Activated CD8-positive, alpha-beta T cell treated with anti-CD3 and anti-CD28 coated beads for 36 hours (primary cell): ENCODE data around the gene KCNAB1. TPM values are rescaled to one million over a fixed set of nuclear protein-coding genes. Genes with fewer than 3 reads are reported as not detected.

Experiments used
- ATAC-seq: fragments of 200-7000 bp; cut with Tn5 transposase; one replicate; pipeline ENCODE4 v1.10.0; 2021; ENCODE audit warnings: mild to moderate bottlenecking, moderate library complexity
- CTCF ChIA-PET: fragments of 350-600 bp; sonication (Branson Sonifier 250); formaldehyde crosslinking; loops from one replicate; lab custom pipeline; 2021; ENCODE audit warnings: antibody characterized with exemption; lab: Charles Lee
- POLR2A ChIA-PET: fragments of 350-600 bp; sonication (Branson Sonifier 250); formaldehyde crosslinking; loops from one replicate; lab custom pipeline; 2021; ENCODE audit warnings: antibody characterized with exemption; lab: Charles Lee
- DNase-seq: peaks from one replicate; pipeline ENCODE4 v3.0.0-alpha.2; 2020
- H3K27ac Mint-ChIP-seq: one replicate; pipeline ENCODE4 v1.8.0; 2021; ENCODE audit warnings: mild to moderate bottlenecking, mixed read lengths
- H3K27me3 Mint-ChIP-seq: one replicate; pipeline ENCODE4 v1.8.0; 2021; ENCODE audit warnings: mixed read lengths
- H3K36me3 Mint-ChIP-seq: one replicate; pipeline ENCODE4 v1.8.0; 2021; ENCODE audit warnings: low read depth, mixed read lengths
- H3K4me1 Mint-ChIP-seq: one replicate; pipeline ENCODE4 v1.8.0; 2021; ENCODE audit warnings: low read depth, mixed read lengths
- H3K4me3 Mint-ChIP-seq: one replicate; pipeline ENCODE4 v1.8.0; 2021; ENCODE audit warnings: mild to moderate bottlenecking, moderate library complexity, mixed read lengths
- H3K9me3 Mint-ChIP-seq: one replicate; pipeline ENCODE4 v1.8.0; 2021; ENCODE audit warnings: mixed read lengths
- intact Hi-C: fragments of 100-400 bp; cut with micrococcal nuclease; formaldehyde crosslinking; loops from one replicate; pipeline ENCODE4 v1.10.0; 2022
- total RNA-seq, 2 experiments: library from RNA; stranded (reverse); gene quantifications; one replicate each; pipeline ENCODE4 v1.2.3, GENCODE V29; 2021
- TF ChIP-seq, protein P1 (sequence below): fragments of 200-600 bp; IDR thresholded peaks from one replicate; pipeline ENCODE4 v1.8.0; 2022; ENCODE audit warnings: antibody characterized with exemption, mild to moderate bottlenecking

KCNAB1 gene
- total RNA-seq, 2 experiments from 2014 or later: not detected

DNA sequence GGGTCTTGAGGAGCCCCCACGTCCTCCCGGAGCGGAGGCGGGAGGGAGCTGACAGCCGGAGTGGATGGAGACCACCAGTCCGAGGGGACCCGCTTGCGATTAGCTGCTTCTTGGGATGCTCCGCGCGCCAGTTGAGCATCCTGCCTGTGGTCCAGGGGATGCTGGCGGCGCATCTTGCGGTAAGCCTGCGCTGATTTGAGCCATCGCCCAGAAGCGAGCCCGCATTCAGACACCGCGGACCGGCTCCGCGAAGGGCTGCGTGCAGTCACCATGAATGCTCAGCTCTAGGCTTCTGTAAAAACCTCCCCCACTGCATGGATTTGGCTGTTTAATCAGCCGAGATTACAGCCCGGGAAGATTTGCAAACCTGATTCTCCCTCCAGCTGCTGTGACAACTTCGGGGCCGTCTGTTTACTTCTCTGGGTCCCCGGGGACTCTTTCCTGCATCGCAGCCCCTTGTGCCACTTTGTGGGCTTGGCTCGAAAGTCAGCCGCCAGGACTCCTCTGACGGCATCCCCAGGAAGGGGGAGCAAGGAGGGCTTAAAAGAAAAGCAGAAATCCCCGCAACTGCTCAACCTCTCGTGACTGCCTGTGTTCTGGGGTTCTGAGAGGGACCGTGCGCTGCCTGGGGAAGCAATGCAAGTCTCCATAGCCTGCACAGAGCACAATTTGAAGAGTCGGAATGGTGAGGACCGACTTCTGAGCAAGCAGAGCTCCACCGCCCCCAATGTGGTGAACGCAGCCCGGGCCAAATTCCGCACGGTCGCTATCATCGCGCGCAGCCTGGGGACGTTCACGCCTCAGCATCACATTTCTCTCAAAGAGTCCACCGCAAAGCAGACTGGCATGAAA is 171.1 kb downstream of the KCNAB1 start:
- ATAC-seq: no peak
- H3K27me3 Mint-ChIP-seq: peaks cover 49% of the 10 kb centered on the region
- H3K27ac Mint-ChIP-seq: no peak overlapping the region
- H3K36me3 Mint-ChIP-seq: no peaks in the 10 kb centered on the region
- no peaks in the 10 kb centered on the region for H3K9me3 Mint-ChIP-seq
- no peak overlapping the region for H3K4me3 Mint-ChIP-seq
- POLR2A ChIA-PET: no interaction called here
- intact Hi-C loops: no loop called here
- TF ChIP-seq, protein P1, sequence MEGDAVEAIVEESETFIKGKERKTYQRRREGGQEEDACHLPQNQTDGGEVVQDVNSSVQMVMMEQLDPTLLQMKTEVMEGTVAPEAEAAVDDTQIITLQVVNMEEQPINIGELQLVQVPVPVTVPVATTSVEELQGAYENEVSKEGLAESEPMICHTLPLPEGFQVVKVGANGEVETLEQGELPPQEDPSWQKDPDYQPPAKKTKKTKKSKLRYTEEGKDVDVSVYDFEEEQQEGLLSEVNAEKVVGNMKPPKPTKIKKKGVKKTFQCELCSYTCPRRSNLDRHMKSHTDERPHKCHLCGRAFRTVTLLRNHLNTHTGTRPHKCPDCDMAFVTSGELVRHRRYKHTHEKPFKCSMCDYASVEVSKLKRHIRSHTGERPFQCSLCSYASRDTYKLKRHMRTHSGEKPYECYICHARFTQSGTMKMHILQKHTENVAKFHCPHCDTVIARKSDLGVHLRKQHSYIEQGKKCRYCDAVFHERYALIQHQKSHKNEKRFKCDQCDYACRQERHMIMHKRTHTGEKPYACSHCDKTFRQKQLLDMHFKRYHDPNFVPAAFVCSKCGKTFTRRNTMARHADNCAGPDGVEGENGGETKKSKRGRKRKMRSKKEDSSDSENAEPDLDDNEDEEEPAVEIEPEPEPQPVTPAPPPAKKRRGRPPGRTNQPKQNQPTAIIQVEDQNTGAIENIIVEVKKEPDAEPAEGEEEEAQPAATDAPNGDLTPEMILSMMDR: no peak
- DNase-seq: peak; percentile 5
- no peaks in the 10 kb centered on the region for H3K4me1 Mint-ChIP-seq
- CTCF ChIA-PET: interaction anchor here (1.4 kb wide), 1 partner anchor 139 kb away, joined by 4 read pairs; no protein-coding TSS in a partner anchor

DNA sequence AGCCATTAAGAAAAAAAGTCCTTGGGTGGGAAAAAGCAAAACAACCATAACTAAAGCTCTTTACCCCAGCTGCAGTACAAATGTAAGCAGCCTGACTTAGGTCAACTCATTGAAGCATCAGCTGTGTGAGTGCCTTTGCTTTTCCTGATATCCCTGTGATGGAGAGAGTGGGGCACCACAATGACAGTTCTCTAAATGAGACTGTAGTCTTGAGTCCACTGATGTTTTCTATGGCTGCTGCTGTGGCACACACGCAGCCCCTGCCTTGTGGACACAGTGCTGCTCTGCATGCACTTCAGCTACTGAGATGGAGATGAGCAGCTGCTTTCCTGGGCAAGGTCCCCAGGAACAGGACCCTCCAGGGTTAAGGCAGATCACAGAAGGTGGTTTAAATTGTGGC is 173.2 kb downstream of the KCNAB1 start:
- intact Hi-C loops: no loop called here
- TF ChIP-seq, protein P1: no peak
- Mint-ChIP-seq H3K36me3 (no peaks in the 10 kb centered on the region), H3K9me3 (no peaks in the 10 kb centered on the region), H3K4me3 (no peak overlapping the region), H3K27me3 (peaks cover 51% of the 10 kb centered on the region), H3K27ac (no peak overlapping the region), H3K4me1 (no peaks in the 10 kb centered on the region)
- ChIA-PET POLR2A (no interaction called here), CTCF (no interaction called here)
- ATAC-seq: no peak
- DNase-seq: no peak

DNA sequence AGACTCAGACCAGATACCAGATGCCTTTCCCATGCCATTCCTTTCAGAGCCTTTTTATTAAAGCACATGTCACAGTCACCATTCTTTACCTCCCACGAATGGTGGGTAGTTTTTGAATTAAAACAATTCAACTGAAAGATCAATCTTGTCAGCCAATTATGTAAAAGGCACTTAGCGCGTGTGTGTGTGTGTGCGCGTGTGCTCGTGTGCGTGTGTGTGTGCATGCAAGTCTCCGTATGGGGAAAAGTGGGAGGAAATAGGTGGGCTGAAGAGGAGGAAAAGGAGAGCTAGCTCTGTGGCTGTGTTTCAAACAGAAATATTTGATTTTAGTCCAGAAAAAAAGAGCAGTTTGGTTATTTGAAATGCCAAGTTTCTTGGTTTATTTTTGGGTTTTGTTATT is 177.2 kb downstream of the KCNAB1 start:
- intact Hi-C loops: no loop called here
- no peak overlapping the region for H3K27ac Mint-ChIP-seq
- POLR2A ChIA-PET: no interaction called here

DNA sequence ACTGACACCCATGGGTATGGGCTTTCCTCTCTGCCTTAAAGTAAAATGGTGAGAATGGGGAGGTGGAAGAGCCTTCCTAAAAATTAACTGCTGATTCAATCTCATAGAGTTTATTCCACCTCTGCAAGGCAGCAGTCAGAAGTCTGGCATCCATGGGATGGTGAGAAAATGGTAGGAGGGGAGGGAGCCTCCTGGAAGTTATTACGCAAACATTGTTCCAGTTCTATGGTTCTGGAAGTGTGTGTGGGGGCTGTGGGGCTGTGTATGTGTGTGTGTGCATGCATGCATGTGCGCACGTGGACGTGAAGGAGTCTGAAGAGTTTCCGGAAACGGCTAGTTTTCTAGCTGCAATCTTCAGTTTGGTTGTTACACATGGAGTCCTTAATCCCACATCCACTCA is 177.6 kb downstream of the KCNAB1 start:
- Mint-ChIP-seq H3K36me3 (no peaks in the 10 kb centered on the region), H3K4me1 (no peaks in the 10 kb centered on the region), H3K27ac (no peak overlapping the region), H3K4me3 (no peak overlapping the region), H3K9me3 (no peaks in the 10 kb centered on the region), H3K27me3 (peaks cover 21% of the 10 kb centered on the region)
- POLR2A ChIA-PET: no interaction called here
- intact Hi-C loops: no loop called here
- CTCF ChIA-PET: no interaction called here
- ATAC-seq (no peak), DNase-seq (no peak)
- TF ChIP-seq, protein P1: no peak

More for the DNA sequence above, 177.2 kb downstream of the KCNAB1 start:
- DNase-seq (no peak), ATAC-seq (no peak)
- no peaks in the 10 kb centered on the region for H3K36me3 Mint-ChIP-seq
- H3K4me3 Mint-ChIP-seq: no peak overlapping the region
- H3K27me3 Mint-ChIP-seq: peaks cover 23% of the 10 kb centered on the region
- H3K4me1 Mint-ChIP-seq: no peaks in the 10 kb centered on the region
- H3K9me3 Mint-ChIP-seq: no peaks in the 10 kb centered on the region
- TF ChIP-seq, protein P1: no peak
- CTCF ChIA-PET: no interaction called here

DNA sequence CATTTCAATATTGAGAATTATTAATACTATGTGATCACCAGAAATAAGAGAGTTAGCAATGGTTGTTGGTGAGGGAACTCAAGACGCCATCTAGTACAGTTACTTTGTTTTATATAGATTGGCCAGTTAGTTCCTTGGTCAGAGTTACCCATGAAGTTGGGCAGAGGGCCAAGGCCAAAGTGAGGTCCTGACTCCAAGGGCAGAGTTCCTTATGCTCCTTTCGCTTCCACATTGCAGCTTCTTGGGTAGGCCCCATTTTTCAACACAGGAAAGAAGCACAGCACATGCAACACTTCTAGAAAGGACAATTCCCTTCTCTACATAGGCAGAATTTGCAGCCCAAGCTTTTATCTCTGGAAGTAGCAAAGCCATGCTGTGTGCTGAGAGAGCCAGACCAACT is 178.6 kb downstream of the KCNAB1 start:
- POLR2A ChIA-PET: no interaction called here
- CTCF ChIA-PET: no interaction called here
- Mint-ChIP-seq H3K27me3 (peaks cover 15% of the 10 kb centered on the region), H3K4me1 (no peaks in the 10 kb centered on the region), H3K9me3 (no peaks in the 10 kb centered on the region), H3K36me3 (no peaks in the 10 kb centered on the region), H3K4me3 (no peak overlapping the region), H3K27ac (no peak overlapping the region)
- TF ChIP-seq, protein P1: no peak
- DNase-seq: no peak
- no peak for ATAC-seq
- intact Hi-C loops: no loop called here
